GM21825 (cell line): ENCODE results near the gene AP5S1.
"Not testable (repeated sequence)": the region's sequence is repeated elsewhere in the genome, so short reads cannot be mapped to it uniquely, and the experiment has no call there.

Experiments used
- ATAC-seq: cut with Tn5 transposase; IDR thresholded peaks from one replicate; pipeline ENCODE4 v1.9.1; 2021; ENCODE audit warnings: mild to moderate bottlenecking, moderate library complexity; ENCODE audit not compliant: unreplicated experiment

The AP5S1 gene

DNA sequence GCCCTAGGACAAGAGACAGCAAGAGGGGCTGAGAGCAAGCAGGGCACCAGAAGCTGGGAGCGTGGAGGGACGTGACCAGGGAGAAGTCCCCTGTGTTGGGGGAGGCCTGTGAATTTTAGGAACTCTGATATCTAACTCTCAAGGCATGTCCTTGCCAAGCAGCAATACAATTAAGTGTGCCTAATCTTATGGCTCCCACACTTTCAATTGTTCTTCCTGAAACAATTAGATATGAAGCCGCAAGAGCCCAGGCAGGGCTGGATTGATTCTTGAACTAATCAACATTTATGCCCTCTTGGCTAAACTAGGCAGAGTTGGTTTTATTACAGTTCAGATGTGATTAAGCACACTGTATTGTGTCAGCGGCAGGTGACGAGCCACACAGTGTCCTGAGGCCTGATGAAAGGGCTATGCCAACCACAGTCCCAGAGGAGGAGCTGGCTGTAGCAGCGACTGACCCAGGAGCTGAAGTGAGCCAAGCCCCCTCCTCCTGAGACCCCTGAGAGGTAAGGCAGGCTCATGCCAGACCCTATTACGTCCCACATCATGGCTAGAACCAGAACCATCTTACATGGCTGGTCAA lies 22.1 kb downstream of the AP5S1 start:
- ATAC-seq, result no peak

- no peak for ATAC-seq
Measured at GRCh38 chr20:3843490-3843889, 23.1 kb downstream of the AP5S1 start.

DNA sequence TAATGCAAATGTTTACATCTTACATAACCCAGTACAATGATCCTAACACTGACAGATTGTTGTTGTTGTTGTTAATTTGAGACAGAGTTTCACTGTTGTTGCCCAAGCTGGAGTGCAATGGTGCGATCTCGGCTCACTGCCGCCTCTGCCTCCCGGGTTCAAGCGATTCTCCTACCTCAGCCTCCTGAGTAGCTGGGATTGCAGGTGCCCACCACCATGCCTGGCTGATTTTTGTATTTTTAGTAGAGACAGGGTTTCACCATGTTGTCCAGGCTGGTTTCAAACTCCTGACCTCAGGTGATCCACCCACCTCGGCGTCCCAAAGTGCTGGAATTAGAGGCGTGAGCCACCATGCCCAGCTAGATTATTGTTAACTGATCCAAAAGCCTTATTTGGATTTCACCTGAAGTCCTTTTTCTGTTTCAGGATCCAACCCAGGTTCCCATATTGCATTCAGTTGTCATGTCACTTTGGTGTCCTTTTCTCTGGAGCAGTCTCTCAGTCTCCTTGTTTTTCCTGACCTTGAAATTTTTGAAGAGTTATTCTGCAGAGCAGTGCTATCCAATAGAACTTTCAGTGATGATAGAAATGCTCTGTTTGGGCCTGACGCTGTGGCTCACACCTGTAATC lies 23.8 kb downstream of the AP5S1 start:
- not testable (repeated sequence) for ATAC-seq

- no peak for ATAC-seq
Measured at GRCh38 chr20:3846378-3846739, 26.0 kb downstream of the AP5S1 start.

DNA sequence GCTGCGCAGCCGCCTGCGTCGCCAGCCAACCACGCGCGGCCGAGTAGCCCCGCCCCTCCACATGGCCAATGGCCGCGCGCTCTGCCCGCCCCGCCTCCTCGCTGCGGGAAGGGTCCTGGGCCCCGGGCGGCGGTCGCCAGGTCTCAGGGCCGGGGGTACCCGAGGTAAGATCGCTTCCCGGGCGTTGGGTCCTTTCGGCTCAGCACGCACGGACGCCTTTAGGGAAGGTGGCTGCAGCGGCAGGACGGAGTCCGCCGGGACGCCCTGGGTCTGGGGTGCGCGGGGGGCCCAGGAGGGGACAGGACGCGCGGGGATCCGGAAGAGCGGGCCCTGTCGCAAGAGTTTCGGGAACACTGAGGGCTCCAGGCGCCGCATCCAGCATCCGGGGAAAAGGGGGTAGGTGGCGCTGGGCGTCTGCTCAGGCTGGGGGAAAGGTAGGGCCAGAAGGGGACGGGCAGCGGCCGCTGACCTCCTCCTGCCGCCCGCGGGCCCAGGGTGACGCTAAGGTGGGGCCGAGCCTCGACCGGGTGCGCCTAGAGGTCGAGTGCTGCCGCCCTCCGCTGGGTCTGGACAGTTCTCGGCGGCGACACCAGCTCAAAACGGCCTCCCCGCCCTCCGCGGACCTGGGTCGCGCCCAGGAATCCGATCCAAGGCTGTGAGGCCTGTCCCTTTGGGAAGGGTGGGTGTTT lies 26.5 kb downstream of the AP5S1 start, which contains the start of gene MAVS:
MAVS (plus strand) TSS at position 95 of the 689 bp plus-strand sequence. CDS start 7,791 bp downstream, outside the sequence.
- ATAC-seq, result peak; percentile 95

DNA sequence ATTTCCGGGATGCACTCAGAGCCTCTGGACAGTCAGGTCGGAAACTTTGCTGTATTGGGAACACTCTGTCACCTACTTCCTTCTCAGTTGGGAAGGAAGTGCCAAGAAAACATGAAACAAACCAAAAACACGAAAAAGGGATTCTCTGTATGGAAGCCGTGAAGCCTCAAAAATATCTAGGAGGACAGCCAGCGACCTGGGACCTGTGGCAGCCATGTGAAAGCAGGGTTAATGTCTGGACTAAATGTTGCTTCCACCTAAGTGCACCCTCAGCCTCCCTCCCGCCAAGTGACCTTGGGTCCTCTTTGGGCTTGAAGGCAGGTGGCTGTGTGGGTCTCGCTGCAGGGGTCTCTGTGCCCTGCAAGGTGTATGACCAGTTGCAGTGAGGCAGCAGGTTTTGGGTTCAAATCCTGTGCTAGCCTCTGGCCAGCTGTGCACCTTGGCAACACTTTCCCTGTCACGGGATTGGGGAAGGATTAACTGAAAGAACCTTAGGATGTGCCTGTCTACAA lies 27.1 kb downstream of the AP5S1 start:
- ATAC-seq, result no peak

DNA sequence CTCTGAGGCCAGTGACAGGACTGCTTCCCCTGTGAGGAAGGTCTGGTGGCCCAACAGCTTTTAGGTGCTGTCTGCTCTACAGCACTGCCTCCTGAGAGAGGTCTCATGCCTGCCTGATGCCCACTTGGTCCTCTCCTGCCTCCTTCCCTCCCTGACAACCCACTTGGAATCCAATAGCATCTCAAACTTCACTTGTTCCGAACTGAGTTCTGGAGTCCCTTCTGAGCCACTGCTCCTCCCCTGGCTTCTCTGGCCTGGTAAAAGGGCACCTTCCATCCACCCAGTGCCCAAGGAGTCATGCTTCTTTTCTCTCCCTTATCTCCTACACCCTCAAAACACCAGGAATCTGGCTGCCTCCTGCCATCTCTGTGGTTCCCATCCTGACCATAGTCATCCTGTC lies 28.2 kb downstream of the AP5S1 start:
- no peak for ATAC-seq

DNA sequence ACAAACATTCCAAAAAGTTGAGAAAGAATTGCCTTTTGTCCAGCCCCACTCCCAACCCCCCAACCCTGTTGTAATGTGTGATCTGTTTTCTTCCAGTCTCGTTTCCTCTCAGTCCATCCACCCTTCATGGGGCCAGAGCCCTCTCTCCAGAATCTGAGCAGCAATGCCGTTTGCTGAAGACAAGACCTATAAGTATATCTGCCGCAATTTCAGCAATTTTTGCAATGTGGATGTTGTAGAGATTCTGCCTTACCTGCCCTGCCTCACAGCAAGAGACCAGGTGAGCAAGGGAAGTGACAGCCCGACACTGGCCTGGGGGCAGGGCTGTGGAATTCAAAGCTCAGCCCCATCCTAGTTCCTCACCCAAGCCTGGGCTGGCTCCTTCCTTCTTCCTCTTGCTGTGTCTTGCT lies 34.1 kb downstream of the AP5S1 start:
- no peak for ATAC-seq

DNA sequence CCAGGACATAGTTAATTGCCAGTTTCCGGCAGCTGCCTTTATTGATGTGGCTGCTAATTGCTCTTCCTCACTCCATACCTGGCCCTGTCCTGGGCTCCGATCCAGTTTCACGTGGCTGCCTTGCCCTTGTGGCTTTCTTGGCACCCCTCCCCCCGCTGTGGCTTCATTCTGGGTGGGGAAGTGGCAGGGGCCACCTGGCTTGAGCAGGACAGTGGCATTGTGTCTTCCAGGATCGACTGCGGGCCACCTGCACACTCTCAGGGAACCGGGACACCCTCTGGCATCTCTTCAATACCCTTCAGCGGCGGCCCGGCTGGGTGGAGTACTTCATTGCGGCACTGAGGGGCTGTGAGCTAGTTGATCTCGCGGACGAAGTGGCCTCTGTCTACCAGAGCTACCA lies 37.1 kb downstream of the AP5S1 start:
- no peak for ATAC-seq

DNA sequence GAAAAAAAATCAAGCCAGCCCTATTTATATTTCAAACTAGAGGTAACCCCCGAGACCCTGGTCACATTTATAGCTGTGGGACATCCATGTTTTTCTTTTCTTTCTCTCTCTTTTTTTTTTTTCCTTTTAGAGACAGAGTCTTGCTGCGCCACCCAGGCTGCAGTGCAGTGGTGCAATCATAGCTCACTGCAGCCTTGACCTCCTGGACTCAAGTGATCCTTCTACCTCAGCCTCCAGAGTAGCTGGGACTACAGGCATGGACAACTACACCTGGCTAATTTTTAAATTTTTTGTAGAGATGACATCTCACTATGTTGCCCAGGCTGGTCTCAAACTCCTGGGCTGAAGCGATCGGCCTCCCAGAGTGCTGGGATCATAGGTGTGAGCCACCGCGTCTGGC lies 38.3 kb downstream of the AP5S1 start:
- ATAC-seq, result no peak

- no peak for ATAC-seq
Measured at GRCh38 chr20:3861191-3861590, 40.8 kb downstream of the AP5S1 start.

- ATAC-seq, result no peak
Measured at GRCh38 chr20:3862333-3862732, 42.0 kb downstream of the AP5S1 start.

GRCh38 chr20:3863317-3863716 lies 43.0 kb downstream of the AP5S1 start:
- peak; percentile 51 for ATAC-seq

GRCh38 chr20:3864518-3864917 lies 44.2 kb downstream of the AP5S1 start:
- ATAC-seq, result no peak

GRCh38 chr20:3865152-3865886 lies 45.0 kb downstream of the AP5S1 start:
- ATAC-seq, result no peak

DNA sequence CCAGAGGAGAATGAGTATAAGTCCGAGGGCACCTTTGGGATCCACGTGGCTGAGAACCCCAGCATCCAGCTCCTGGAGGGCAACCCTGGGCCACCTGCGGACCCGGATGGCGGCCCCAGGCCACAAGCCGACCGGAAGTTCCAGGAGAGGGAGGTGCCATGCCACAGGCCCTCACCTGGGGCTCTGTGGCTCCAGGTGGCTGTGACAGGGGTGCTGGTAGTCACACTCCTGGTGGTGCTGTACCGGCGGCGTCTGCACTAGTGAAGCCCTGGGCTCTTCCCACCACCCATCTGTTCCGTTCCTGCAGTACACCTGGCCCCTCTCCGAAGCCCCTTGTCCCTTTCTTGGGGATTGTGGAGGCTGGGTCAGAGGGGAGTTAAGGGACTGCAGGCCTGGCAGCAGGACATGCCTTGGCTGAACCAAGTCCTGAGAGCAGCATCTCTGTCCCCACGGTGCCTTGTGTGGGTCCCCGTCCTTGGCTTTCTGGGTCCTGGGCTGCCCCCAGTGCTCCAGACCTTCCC lies 45.6 kb downstream of the AP5S1 start:
- no peak for ATAC-seq

DNA sequence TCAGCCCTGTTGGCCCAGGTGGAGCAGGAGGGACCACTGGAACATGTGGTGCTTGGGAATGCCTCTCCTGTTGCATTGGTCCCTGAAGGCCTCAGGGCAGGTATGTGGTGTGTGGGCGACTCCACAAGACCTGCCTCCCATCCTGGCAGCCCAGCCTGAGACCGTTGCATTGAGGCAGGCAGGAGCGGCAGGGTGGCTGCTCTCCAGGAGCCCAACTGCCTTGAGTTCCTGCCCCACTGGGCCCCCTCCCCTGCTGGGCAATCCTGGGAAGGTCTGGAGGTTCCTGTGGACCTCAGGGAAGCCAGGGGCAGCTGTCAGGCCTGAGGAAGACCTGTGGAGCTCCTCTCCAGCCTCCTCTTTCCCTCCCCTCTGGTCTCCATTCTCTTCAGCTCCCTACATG lies 46.1 kb downstream of the AP5S1 start:
- ATAC-seq, result no peak

DNA sequence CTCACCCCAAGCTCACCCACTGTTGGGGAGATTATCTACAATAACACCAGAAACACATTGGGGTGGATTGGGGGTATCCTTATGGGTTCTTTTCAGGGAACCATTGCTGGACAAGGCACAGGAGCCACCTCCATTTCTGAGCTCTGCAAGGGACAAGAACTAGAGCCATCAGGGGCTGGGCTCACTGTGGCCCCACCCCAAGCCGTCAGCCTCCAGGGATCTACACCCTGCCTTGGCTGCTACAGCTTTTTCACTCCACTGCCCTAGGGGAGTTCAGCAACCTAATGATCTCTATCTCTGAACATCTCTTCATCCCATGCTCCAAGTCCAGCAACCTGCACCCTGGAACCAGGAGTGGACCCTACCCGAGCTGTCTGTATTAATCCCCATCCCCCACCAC lies 47.5 kb downstream of the AP5S1 start:
- no peak for ATAC-seq

GRCh38 chr20:3869839-3870634 lies 49.7 kb downstream of the AP5S1 start:
- no peak for ATAC-seq

DNA sequence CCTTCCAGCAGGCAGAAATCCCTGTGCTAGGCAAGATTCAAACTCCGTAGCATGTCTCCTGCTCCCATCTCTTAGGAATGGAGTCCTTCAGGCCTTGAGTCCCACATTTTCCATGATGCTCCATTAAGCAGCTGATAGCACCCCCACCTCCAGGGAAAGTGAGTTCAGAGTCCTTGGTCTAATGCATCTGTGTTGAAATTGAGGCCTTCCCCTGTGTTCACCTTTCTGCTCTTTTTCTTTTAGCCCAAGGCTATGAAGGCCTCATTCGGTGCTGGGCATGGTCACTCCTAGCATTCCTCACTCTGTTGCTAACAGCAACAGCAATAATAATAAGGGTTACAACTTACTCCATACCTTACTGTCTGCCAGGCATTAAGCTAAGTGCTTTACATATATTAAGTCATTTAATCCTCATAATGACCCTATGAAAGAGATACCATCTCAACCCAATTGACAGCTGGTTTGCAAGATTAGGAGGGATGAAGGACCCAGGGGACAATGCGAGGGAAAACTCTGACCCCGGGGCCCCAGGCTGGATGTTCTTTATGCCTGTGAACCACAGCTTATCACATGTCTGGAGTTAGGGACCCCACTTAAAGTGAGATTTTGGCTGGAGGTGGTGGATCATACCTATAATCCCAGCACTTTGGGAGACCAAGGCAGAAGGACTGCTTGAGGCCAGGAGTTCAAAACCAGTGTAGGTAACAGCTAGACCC lies 51.4 kb downstream of the AP5S1 start:
- ATAC-seq, result no peak
